GM19452 (cell line): ENCODE data around the gene CCDC88C.

Source experiments
- ATAC-seq: cut with Tn5 transposase; IDR thresholded peaks from one replicate; pipeline ENCODE4 v1.9.1; 2021; ENCODE audit not compliant: unreplicated experiment

CCDC88C gene

DNA sequence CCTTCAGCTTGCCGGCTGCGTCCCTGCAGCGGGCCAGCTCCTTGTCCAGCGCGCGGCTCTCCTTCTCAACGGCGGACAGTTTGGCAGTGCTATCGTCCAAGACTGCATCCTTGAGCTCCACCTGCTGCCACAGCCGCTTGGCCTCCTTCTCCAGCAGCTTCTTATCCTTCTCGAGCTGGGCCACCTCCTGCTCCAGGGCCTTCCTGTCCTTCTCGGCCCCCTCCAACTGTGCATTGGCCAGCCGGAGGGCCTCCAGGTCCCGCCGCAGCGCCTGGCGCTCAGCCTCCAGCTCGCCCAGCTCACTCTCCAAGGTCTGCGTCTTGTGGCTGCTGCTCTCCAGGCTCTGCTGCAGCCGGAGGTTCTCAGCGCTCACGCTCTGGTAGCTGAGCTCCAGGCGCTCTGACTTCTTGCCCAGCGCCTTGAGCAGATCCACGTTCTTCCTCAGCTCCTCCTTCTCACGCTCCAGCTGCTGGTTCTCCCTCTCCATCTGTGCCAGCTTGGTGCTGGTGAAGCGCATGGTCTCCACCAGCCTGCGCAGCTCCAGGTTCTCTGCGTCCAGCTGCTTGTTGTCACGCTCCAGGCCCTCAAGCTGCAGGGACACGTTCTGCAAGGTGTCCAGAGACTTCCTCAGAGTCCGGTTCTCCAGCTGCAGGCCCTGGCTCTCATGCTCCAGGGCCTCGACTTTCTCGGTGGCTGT is 104.3 kb downstream of the CCDC88C start:
- ATAC-seq, result no peak

GRCh38 chr14:91311284-91311662 is 106.3 kb downstream of the CCDC88C start:
- ATAC-seq, result no peak

GRCh38 chr14:91310606-91311283 is 106.9 kb downstream of the CCDC88C start:
- no peak for ATAC-seq

GRCh38 chr14:91309756-91310280 is 107.8 kb downstream of the CCDC88C start:
- no peak for ATAC-seq

DNA sequence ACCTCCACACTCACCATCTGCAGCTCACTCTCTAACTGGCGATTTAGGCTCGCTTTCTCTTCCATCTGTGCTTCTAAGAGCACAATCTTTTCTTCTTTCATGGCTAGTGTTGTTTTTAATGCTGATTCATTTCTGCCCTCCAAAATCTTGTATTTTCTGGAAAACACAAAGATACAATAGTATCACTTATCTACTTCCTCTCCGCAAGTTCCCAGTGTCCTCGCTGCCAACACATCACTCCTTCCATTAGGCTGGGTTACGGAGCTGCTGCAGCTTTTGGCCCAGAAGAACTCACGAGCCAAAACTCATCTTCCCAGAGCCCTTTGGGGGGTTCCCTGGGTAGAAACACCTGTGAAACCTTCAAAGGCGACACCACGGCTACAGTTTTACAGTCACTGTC is 109.3 kb downstream of the CCDC88C start:
- ATAC-seq, result no peak

- ATAC-seq, result no peak
These were observed 110.0 kb downstream of the CCDC88C start for GRCh38 chr14:91307652-91308051.

DNA sequence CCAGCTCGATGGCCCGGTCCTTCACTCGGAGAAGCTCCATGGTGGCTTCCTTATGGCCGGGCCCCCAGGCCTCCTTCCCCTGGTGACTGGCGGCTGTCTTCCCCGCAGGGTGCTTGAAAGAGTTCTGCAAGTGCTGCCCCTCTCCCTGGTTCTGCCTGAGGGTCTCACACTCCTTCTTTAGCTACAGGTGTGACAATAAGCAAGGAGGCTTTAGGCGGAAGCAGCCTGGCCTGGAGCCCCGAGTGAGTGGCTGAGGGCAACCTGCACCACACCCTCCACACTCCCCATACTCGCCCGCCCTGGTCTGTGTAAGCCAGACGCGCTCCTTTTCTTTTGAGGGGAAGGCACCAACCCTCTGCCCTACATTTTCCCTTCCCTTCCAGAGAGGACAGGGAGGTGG is 110.6 kb downstream of the CCDC88C start:
- no peak for ATAC-seq

DNA sequence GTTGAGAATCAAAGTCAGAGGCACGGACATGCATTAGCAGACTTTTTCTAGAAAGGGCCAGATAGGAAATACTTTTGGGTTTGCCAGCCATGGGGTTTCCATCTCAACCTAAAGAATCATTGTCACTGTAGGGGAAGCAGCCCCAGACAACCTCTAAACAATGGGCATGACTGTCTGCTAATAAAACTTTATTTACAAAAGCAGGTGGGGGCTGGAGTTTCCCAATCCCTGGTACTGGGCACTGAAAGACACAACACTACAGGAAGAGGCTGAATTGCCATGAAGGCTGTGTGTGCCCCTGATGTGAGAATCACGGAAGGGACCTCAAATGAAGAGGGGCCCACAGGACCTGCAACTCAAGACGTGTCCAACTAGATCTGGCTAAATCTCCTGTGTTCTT is 111.1 kb downstream of the CCDC88C start:
- ATAC-seq, result no peak

- no peak for ATAC-seq
These were observed 111.8 kb downstream of the CCDC88C start for GRCh38 chr14:91305650-91306431.

- ATAC-seq, result no peak
These were observed 113.7 kb downstream of the CCDC88C start for GRCh38 chr14:91303924-91304229.

- ATAC-seq, result no peak
These were observed 114.3 kb downstream of the CCDC88C start for GRCh38 chr14:91303091-91303923.

GRCh38 chr14:91302391-91302790 is 115.2 kb downstream of the CCDC88C start:
- ATAC-seq, result no peak

GRCh38 chr14:91300957-91301356 is 116.7 kb downstream of the CCDC88C start:
- ATAC-seq, result no peak

GRCh38 chr14:91300283-91300895 is 117.2 kb downstream of the CCDC88C start:
- ATAC-seq, result no peak

DNA sequence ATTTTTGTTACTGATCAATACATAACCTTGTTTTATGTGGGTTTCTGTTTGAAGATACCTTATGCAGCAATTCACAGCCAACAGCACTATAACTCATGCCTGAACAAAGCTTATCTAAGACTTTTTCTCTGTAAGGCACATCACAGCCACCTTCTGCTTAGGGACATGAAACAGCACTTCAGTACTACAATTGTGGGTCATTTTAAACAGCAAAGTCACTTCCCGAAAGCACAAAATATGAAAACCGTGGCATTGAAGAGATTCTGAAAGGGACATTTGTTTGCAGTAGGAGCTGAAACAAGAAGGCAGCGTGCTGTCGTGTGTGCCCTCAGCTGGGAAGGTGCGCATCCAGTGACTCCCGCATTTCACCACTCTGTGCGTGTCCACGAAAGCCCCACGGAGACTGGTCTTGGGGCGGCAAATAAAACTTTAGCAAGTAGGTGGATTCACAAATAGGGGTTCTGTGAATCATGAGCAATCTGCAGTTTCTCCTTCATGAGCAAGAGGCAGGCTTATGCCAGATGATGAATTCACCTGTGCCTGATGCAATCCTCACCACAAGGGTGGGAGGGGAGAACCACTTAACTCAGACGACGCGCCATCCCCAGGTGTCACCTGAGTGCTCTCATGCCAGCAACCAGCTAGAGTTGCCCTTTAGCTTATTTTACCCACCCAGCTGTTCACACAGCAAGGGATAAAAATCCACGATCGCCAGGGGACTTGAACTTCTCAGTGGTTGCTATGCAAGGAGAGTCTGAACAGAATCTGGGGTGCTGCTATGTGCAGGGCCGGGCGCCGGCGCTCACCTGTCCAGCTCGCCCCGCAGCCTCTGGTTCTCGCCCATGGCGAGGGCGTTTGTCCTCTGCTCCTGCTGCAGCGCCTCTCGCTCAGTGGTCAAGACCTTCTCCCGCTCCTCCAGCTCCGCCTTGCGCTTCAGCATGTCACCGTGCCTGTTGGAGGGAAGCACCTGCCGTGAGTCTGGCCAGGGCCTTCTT is 118.2 kb downstream of the CCDC88C start:
- ATAC-seq, result no peak

DNA sequence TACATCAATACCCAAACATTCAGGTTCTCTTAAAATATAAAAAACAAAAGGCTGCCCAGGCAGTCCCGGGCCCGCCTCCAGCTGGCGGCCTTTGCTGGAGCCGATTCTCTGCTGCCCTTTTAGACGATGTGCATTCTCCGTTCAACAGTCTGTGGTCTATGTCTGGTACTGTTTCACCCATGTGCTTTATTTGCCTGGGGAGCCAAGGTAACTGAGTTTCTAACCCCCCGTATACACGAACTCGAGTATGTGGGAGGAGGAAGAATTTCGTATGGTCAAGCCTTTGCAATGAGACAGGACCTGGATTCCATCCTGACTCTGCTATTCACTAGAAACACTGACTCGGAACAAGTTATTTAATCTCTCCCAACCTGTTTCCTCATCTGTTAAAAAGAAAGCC is 119.0 kb downstream of the CCDC88C start:
- no peak for ATAC-seq

DNA sequence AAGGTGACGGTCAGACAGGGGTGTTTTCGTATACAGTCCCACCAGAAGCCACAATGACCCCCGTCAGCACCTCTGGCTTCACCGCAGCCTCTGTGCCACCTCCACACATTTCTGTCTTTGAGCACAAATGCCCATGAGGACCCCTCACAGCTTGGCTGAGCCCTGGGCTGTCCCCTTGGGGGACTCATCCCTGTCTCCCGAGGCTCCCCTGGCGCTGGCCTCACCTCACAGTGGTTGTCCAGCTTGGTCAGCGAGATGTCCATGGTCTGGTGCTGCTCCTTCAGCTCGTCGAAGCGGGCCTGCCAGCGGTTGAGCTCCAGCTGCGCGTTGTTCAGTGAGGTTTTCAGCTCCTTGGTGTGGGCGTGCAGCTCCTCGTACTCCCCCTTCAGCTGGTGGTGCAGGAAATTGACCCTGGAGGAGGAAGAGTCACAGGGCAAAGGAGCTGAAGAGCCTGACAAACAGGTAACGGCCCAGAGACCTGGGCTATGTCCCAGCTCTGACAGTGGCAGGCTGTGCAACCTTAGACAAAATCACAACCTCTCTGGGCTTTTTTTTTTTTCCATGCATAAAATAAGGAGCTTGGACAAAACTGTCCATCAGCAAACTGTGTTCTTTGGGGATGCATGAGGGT is 120.4 kb downstream of the CCDC88C start:
- no peak for ATAC-seq

DNA sequence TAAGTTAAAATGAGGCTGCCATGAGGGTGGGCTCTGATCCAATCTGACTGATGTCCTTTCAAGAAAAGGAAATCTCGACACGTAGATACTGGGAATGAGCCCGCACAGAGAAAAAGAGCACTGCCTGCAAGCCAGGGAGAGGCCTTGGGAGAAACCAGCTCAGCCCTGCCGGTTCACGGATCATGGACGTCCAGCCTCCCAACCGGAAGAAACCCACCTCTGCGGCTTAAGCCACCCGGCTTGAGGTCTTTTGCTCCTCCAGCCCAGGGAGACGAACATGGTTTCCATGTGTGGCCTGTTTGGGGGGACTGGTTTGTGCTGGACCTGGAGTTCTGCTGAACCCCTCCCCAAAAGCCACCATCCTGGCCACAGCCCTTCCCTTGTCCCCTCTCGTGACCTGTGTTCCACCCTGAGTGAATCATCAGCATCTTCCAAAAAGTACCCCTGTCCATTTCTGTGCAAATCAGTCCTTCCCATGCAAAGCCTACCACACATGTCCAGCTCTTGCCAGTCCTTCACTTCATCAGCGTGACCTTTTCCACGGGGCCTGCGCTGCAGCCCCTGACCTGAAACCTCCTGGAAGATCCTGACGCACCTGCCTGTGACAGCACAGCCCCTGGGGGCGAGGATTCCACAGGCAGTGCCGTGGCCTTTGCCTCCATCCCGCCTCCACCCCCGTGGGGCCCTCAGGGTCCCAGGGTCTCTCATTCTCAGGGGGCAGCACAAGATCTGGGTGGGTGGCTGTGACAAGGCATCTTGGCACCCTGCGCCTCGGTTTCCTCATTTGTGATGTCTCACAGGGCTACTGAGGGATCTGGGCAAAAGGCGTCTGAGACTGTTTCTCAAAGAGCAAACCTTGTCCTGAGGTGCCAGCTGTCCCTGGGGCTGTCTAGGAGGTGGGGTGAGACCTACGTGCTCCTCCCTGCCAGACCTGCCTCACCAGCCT is 121.5 kb downstream of the CCDC88C start:
- ATAC-seq, result no peak
